ENCODE data around the gene ANTKMT. TPM values are rescaled to one million over a fixed set of nuclear protein-coding genes. Genes with fewer than 3 reads are reported as not detected.
"Not testable (repeated sequence)": the region's sequence is repeated elsewhere in the genome, so short reads cannot be mapped to it uniquely, and the experiment has no call there.

The ANTKMT gene
- total and polyA plus RNA-seq, 10 donors: 28.6 to 77.2 (median 38.7) TPM

- intact Hi-C loops (cut with DNase I; ENCODE audit: low total_unique reads): no loop called here
- H3K4me1 ChIP-seq: peaks cover 0 to 12% (median 2%) of the 10 kb centered on the region in 6 donors
- DNase-seq: no peak
- no peaks in the 10 kb centered on the region for H3K9me3 ChIP-seq
- H3K4me3 ChIP-seq: no peak overlapping the region
- peaks cover 0 to 9% (median 0%) of the 10 kb centered on the region in 7 donors for H3K27me3 ChIP-seq (replicated peaks in 1 of 7)
- 68 to 77% (median 76%) methylated on average over 9 of the region's 9 CpGs for WGBS, 5 donors
- H3K27ac ChIP-seq: no peak overlapping the region
- TF ChIP-seq POLR2A (IDR thresholded peaks at IDR 0.05) (no peak), POLR2AphosphoS5 (IDR thresholded peaks at IDR 0.05) (no peak), CTCF (IDR thresholded peaks at IDR 0.05 in 8 of 11, conservative IDR thresholded peaks at IDR 0.05 in 3 of 11) (no peak)
- H3K36me3 ChIP-seq: no peaks in the 10 kb centered on the region
These were observed 29.5 kb downstream of the ANTKMT start for GRCh38 chr16:750485-750884.

GRCh38 chr16:751152-752006 is 30.4 kb downstream of the ANTKMT start:
- no peak overlapping the region for H3K4me3 ChIP-seq
- intact Hi-C loops (cut with DNase I; ENCODE audit: low total_unique reads): no loop called here
- peaks cover 0 to 1% (median 0%) of the 10 kb centered on the region in 8 donors for H3K9me3 ChIP-seq
- DNase-seq: no peak
- WGBS, 5 donors: 72 to 85% (median 77%) methylated on average over 37 to 39 of the region's 39 CpGs
- H3K27ac ChIP-seq: no peak overlapping the region
- H3K27me3 ChIP-seq (replicated peaks in 1 of 7): peaks cover 0 to 6% (median 0%) of the 10 kb centered on the region in 7 donors
- peaks cover 0 to 12% (median 2%) of the 10 kb centered on the region in 6 donors for H3K4me1 ChIP-seq
- H3K36me3 ChIP-seq: no peaks in the 10 kb centered on the region
- TF ChIP-seq POLR2A (IDR thresholded peaks at IDR 0.05) (no peak), POLR2AphosphoS5 (IDR thresholded peaks at IDR 0.05) (no peak), CTCF (IDR thresholded peaks at IDR 0.05 in 8 of 11, conservative IDR thresholded peaks at IDR 0.05 in 3 of 11) (no peak)

- peaks cover 0 to 12% (median 2%) of the 10 kb centered on the region in 6 donors for H3K4me1 ChIP-seq
- no peak for DNase-seq
- no peaks in the 10 kb centered on the region for H3K36me3 ChIP-seq
- intact Hi-C loops (cut with DNase I; ENCODE audit: low total_unique reads): no loop called here
- no peak overlapping the region for H3K27ac ChIP-seq
- WGBS, 5 donors: 52 to 74% (median 67%) methylated on average over 10 of the region's 10 CpGs
- peaks cover 0 to 6% (median 0%) of the 10 kb centered on the region in 8 donors for H3K9me3 ChIP-seq
- H3K4me3 ChIP-seq: no peak overlapping the region
- H3K27me3 ChIP-seq (replicated peaks in 1 of 7): peaks cover 0 to 6% (median 0%) of the 10 kb centered on the region in 7 donors
- TF ChIP-seq POLR2AphosphoS5 (IDR thresholded peaks at IDR 0.05): no peak
- TF ChIP-seq CTCF (IDR thresholded peaks at IDR 0.05 in 8 of 11, conservative IDR thresholded peaks at IDR 0.05 in 3 of 11): no peak
- no peak for TF ChIP-seq POLR2A (IDR thresholded peaks at IDR 0.05)
These were observed 31.0 kb downstream of the ANTKMT start for GRCh38 chr16:752007-752312.

GRCh38 chr16:754121-754607 is 33.2 kb downstream of the ANTKMT start:
- H3K4me3 ChIP-seq; H3K36me3 ChIP-seq; H3K9me3 ChIP-seq; DNase-seq; intact Hi-C loops (cut with DNase I; ENCODE audit: low total_unique reads); H3K27me3 ChIP-seq (replicated peaks in 1 of 7): not testable (repeated sequence)
- WGBS, 5 donors: 88 to 94% (median 89%) methylated on average over 11 of the region's 11 CpGs
- peak overlapping the region in 4 of 8 donors; percentile 20 to 60 (median 46) for H3K27ac ChIP-seq
- H3K4me1 ChIP-seq: peaks cover 0 to 12% (median 2%) of the 10 kb centered on the region in 6 donors
